IMR-90 (cell line): ENCODE data around the gene DOCK6. TPM values are rescaled to one million over a fixed set of nuclear protein-coding genes. Genes with fewer than 3 reads are reported as not detected.

ENCODE experiments used
- ATAC-seq: fragments of 200-7000 bp; cut with Tn5 transposase; 2 replicates; pipeline ENCODE4 v1.9.1; 2020; ENCODE audit warnings: low read depth, mild to moderate bottlenecking, moderate library complexity
- BruUV-seq: library from RNA; stranded (reverse); fragments of 400-500 nt; replicated peaks from 2 replicates; lab custom pipeline; 2021; lab: Mats Ljungman, UMichigan
- CTCF ChIA-PET: fragments of 300-600 bp; formaldehyde crosslinking; extraction: SDS; loops from one replicate; lab custom pipeline; 2021; ENCODE audit warnings: antibody characterized with exemption; lab: Yijun Ruan, JAX
- POLR2A ChIA-PET: fragments of 300-600 bp; sonication (Branson Sonifier 250); formaldehyde crosslinking; loops from one replicate; lab custom pipeline; 2022; ENCODE audit warnings: antibody characterized with exemption; ENCODE audit not compliant: unreplicated experiment; lab: Charles Lee
- DNase-seq: peaks from one replicate; pipeline ENCODE4 v3.0.0; 2013
- H2AFZ ChIP-seq: replicated peaks from 2 replicates; pipeline ENCODE3; 2013; ENCODE audit warnings: low read length, mild to moderate bottlenecking; ENCODE audit not compliant: poor library complexity
- H2AK5ac ChIP-seq: 2 replicates; pipeline ENCODE4 v1.6.1; 2013; ENCODE audit warnings: low read depth, low read length, inconsistent platforms
- H2AK9ac ChIP-seq: replicated peaks from 2 replicates; pipeline ENCODE3; 2013; ENCODE audit warnings: mild to moderate bottlenecking, low read depth, low read length, moderate library complexity; ENCODE audit not compliant: poor library complexity
- H2BK120ac ChIP-seq: 2 replicates; pipeline ENCODE4 v1.6.1; 2013; ENCODE audit warnings: low read depth, low read length, inconsistent platforms
- H2BK15ac ChIP-seq: 3 replicates; pipeline ENCODE4 v1.6.1; 2013; ENCODE audit warnings: low read depth, low read length, inconsistent platforms
- H2BK20ac ChIP-seq: 2 replicates; pipeline ENCODE4 v1.6.1; 2013; ENCODE audit warnings: low read depth, mild to moderate bottlenecking, inconsistent platforms, low read length, moderate library complexity
- H2BK5ac ChIP-seq: 2 replicates; pipeline ENCODE4 v1.6.1; 2013; ENCODE audit warnings: mild to moderate bottlenecking, low read depth, low read length, inconsistent platforms; ENCODE audit not compliant: poor library complexity, severe bottlenecking
- H3K14ac ChIP-seq: replicated peaks from 2 replicates; pipeline ENCODE4 v1.6.1; 2013; ENCODE audit warnings: low read depth, low read length, inconsistent platforms
- H3K18ac ChIP-seq: 2 replicates; pipeline ENCODE4 v1.6.1; 2013; ENCODE audit warnings: low read depth, low read length, control low read depth
- H3K23ac ChIP-seq: 2 replicates; pipeline ENCODE4 v1.6.1; 2013; ENCODE audit warnings: low read depth, low read length, inconsistent platforms
- H3K27ac ChIP-seq: 2 replicates; pipeline ENCODE4 v1.5.1; 2013; ENCODE audit warnings: mild to moderate bottlenecking, control low read depth, low read length; ENCODE audit not compliant: insufficient read depth
- H3K27me3 ChIP-seq: 2 replicates; pipeline ENCODE4 v1.6.1; 2013; ENCODE audit warnings: low read length; ENCODE audit not compliant: control insufficient read depth, insufficient read depth
- H3K36me3 ChIP-seq: 2 replicates; pipeline ENCODE4 v1.6.1; 2013; ENCODE audit warnings: low read length, mixed read lengths; ENCODE audit not compliant: control insufficient read depth, insufficient read depth
- H3K4ac ChIP-seq: 2 replicates; pipeline ENCODE4 v1.6.1; 2013; ENCODE audit warnings: low read depth, low read length, inconsistent platforms
- H3K4me1 ChIP-seq: 2 replicates; pipeline ENCODE4 v1.6.1; 2013; ENCODE audit warnings: low read length, mixed read lengths; ENCODE audit not compliant: control insufficient read depth, insufficient read depth
- H3K4me2 ChIP-seq: 2 replicates; pipeline ENCODE4 v1.6.1; 2013; ENCODE audit warnings: low read depth, mild to moderate bottlenecking, control low read depth, low read length, moderate library complexity
- H3K4me3 ChIP-seq: 2 replicates; pipeline ENCODE4 v1.5.1; 2013; ENCODE audit warnings: low read depth, mild to moderate bottlenecking, control low read depth, low read length, moderate library complexity; ENCODE audit not compliant: insufficient read depth
- H3K56ac ChIP-seq: 2 replicates; pipeline ENCODE4 v1.6.1; 2013; ENCODE audit warnings: low read length, inconsistent platforms; ENCODE audit not compliant: insufficient read depth; ENCODE audit errors: extremely low read depth
- H3K79me1 ChIP-seq, 2 experiments: 2 replicates each; pipeline ENCODE4 v1.6.1; 2013; ENCODE audit warnings: low read length in 2 of 2, inconsistent platforms in 1 of 2, low read depth in 1 of 2
- H3K9ac ChIP-seq: 2 replicates; pipeline ENCODE4 v1.6.1; 2013; ENCODE audit warnings: low read depth, low read length, control low read depth
- H3K9me1 ChIP-seq: 2 replicates; pipeline ENCODE4 v1.6.1; 2013; ENCODE audit warnings: low read length, inconsistent platforms; ENCODE audit not compliant: insufficient read depth
- H3K9me3 ChIP-seq: 2 replicates; pipeline ENCODE4 v1.6.1; 2013; ENCODE audit warnings: low read length; ENCODE audit not compliant: control insufficient read depth, insufficient read depth
- H4K20me1 ChIP-seq: 2 replicates; pipeline ENCODE4 v1.6.1; 2013; ENCODE audit warnings: low read length, inconsistent platforms; ENCODE audit not compliant: insufficient read depth
- H4K5ac ChIP-seq: 2 replicates; pipeline ENCODE4 v1.6.1; 2013; ENCODE audit warnings: mild to moderate bottlenecking, low read depth, low read length, control low read depth
- H4K8ac ChIP-seq, 2 experiments: 2 replicates each; pipeline ENCODE4 v1.6.1; 2013; ENCODE audit warnings: low read depth in 2 of 2, low read length in 2 of 2, control low read depth in 1 of 2, inconsistent platforms in 1 of 2
- H4K91ac ChIP-seq: 2 replicates; pipeline ENCODE4 v1.6.1; 2013; ENCODE audit warnings: low read depth, low read length, inconsistent platforms; ENCODE audit not compliant: insufficient read depth
- BHLHE40 ChIP-seq: fragments of 150-350 bp; IDR thresholded peaks from 2 replicates; pipeline ENCODE4 v1.6.1; 2016; ENCODE audit warnings: mild to moderate bottlenecking, low read depth, low read length
- CEBPB ChIP-seq: IDR thresholded peaks from 2 replicates; pipeline ENCODE4 v1.6.1; 2012; ENCODE audit warnings: low read depth, low read length, improper control_type of control experiment
- CHD1 ChIP-seq: IDR thresholded peaks from 2 replicates; pipeline ENCODE4 v1.6.1; 2012; ENCODE audit warnings: low read depth, low read length, improper control_type of control experiment
- FOS ChIP-seq: fragments of 150-350 bp; IDR thresholded peaks from 2 replicates; pipeline ENCODE4 v1.6.1; 2016; ENCODE audit warnings: low read depth, low read length
- MAFK ChIP-seq: IDR thresholded peaks from 2 replicates; pipeline ENCODE4 v1.6.1; 2012; ENCODE audit warnings: low read depth, low read length, improper control_type of control experiment
- MAZ ChIP-seq: IDR thresholded peaks from 2 replicates; pipeline ENCODE4 v1.6.1; 2012; ENCODE audit warnings: low read depth, mild to moderate bottlenecking, low read length, improper control_type of control experiment, moderate library complexity, borderline replicate concordance
- MXI1 ChIP-seq: IDR thresholded peaks from 2 replicates; pipeline ENCODE4 v1.6.1; 2012; ENCODE audit warnings: low read depth, mild to moderate bottlenecking, low read length, moderate library complexity, borderline replicate concordance
- NFE2L2 ChIP-seq: fragments of 150-350 bp; IDR thresholded peaks from 2 replicates; pipeline ENCODE4 v1.6.1; 2016; ENCODE audit warnings: low read depth, mild to moderate bottlenecking, low read length
- POLR2A ChIP-seq: IDR thresholded peaks from 2 replicates; pipeline ENCODE4 v1.6.1; 2012; ENCODE audit warnings: mild to moderate bottlenecking, low read depth, low read length
- RAD21 ChIP-seq: IDR thresholded peaks from 2 replicates; pipeline ENCODE4 v1.6.1; 2012; ENCODE audit warnings: low read length, improper control_type of control experiment
- RCOR1 ChIP-seq: IDR thresholded peaks from 2 replicates; pipeline ENCODE4 v1.6.1; 2012; ENCODE audit warnings: mild to moderate bottlenecking, low read length, improper control_type of control experiment; ENCODE audit not compliant: insufficient replicate concordance
- RFX5 ChIP-seq: IDR thresholded peaks from 2 replicates; pipeline ENCODE4 v1.8.0; 2012; ENCODE audit warnings: low read depth, mild to moderate bottlenecking, low read length, moderate library complexity
- SMC3 ChIP-seq: fragments of 150-350 bp; IDR thresholded peaks from 2 replicates; pipeline ENCODE4 v1.6.1; 2016; ENCODE audit warnings: low read depth, mild to moderate bottlenecking, antibody characterized with exemption, low read length, moderate library complexity
- WGBS, 2 experiments: methylation state at CpG; one replicate each; pipeline versions ENCODE4 v1.1.5 to v1.1.7; 2013; ENCODE audit warnings: missing lambda C conversion rate in 2 of 2; ENCODE audit not compliant: insufficient read length in 1 of 2; ENCODE audit errors: extremely low coverage in 2 of 2; 5-methylcytosine and 5-hydroxymethylcytosine counted together
- dilution Hi-C: fragments of 300-500 bp; cut with HindIII; formaldehyde crosslinking; loops from one replicate; pipeline ENCODE4 v1.14.3; 2018; ENCODE audit warnings: low sequenced_read_pairs; ENCODE audit not compliant: unreplicated experiment
- in situ Hi-C: fragments of 300-500 bp; cut with MboI; formaldehyde crosslinking; loops from 3 replicates; pipeline ENCODE4 v1.14.3; 2019; ENCODE audit warnings: low sequenced_read_pairs, inconsistent platforms, mixed read lengths
- intact Hi-C: fragments of 100-400 bp; cut with micrococcal nuclease; formaldehyde crosslinking; loops from 2 replicates; pipeline ENCODE4 v1.10.0; 2022
- polyA plus RNA-seq, 3 experiments: library from polyadenylated mRNA; depleted of rRNA; stranded (reverse); fragments of >200 nt; gene quantifications; 2 replicates each; pipeline ENCODE4 v1.2.3, GENCODE V29; 2012; ENCODE audit warnings: low replicate concordance in 1 of 3
- total RNA-seq: library from RNA; depleted of rRNA; stranded (reverse); fragments of >200 nt; gene quantifications from 2 replicates; pipeline ENCODE4 v1.2.3, GENCODE V29; 2012
- TF ChIP-seq, protein P1 (sequence below): fragments of 150-350 bp; IDR thresholded peaks from 2 replicates; pipeline ENCODE4 v1.6.1; 2017; ENCODE audit warnings: mild to moderate bottlenecking, antibody characterized with exemption, low read length, low read depth
- TF ChIP-seq, protein P2 (sequence below): conservative IDR thresholded peaks from 2 replicates; pipeline ENCODE4 v1.5.1; 2012; ENCODE audit warnings: mild to moderate bottlenecking, low read depth, low read length, improper control_type of control experiment
- TF ChIP-seq, protein P3 (sequence below): fragments of 150-350 bp; IDR thresholded peaks from 2 replicates; pipeline ENCODE4 v1.6.1; 2016; ENCODE audit warnings: low read depth, mild to moderate bottlenecking, low read length, moderate library complexity, borderline replicate concordance

Gene DOCK6
- total and polyA plus RNA-seq, 2 of the 4 experiments (the other 2 are of a cell fraction), result 5.0 to 18.4 TPM

GRCh38 chr19:11233073-11233472 is 29.3 kb downstream of the DOCK6 start:
- Histone ChIP-seq H3K4me1 (no peaks in the 10 kb centered on the region), H2BK20ac (no peak overlapping the region), H3K4ac (no peak overlapping the region), H3K18ac (no peak overlapping the region), H3K79me1 (no peaks in the 10 kb centered on the region), H3K9me1 (0 out of 2 replicates have a peak, but pooled peaks cover 5% of the 10 kb centered on the region), H3K36me3 (peaks cover 29% of the 10 kb centered on the region), H3K23ac (no peak overlapping the region), H3K4me3 (no peak overlapping the region), H3K14ac (no peak overlapping the region), H3K9ac (no peak overlapping the region), H3K9me3 (no peaks in the 10 kb centered on the region), H4K91ac (no peak overlapping the region), H2BK15ac (no peak overlapping the region), H3K27me3 (no peaks in the 10 kb centered on the region), H3K27ac (no peak overlapping the region), H4K8ac (no peak overlapping the region), H2AK9ac (no peak overlapping the region), H2BK120ac (no peak overlapping the region), H4K20me1 (no peaks in the 10 kb centered on the region), H3K4me2 (no peak overlapping the region), H2AFZ (no peak overlapping the region), H2BK5ac (no peak overlapping the region), H4K5ac (no peak overlapping the region), H2AK5ac (no peak overlapping the region), H3K56ac (no peak overlapping the region)
- ChIA-PET POLR2A (no interaction called here), CTCF (interaction anchor here (0.6 kb wide), 1 partner anchor 148 kb away, joined by 3 read pairs; no protein-coding TSS in a partner anchor)
- BruUV-seq, result no TSS peak
- intact Hi-C loops, result no loop called here
- TF ChIP-seq RCOR1 (no peak), MXI1 (no peak), RFX5 (no peak), RAD21 (no peak), POLR2A (no peak), NFE2L2 (no peak), CEBPB (no peak), CHD1 (no peak), MAZ (no peak), BHLHE40 (no peak), FOS (no peak), SMC3 (no peak), MAFK (no peak)
- TF ChIP-seq, protein P1, sequence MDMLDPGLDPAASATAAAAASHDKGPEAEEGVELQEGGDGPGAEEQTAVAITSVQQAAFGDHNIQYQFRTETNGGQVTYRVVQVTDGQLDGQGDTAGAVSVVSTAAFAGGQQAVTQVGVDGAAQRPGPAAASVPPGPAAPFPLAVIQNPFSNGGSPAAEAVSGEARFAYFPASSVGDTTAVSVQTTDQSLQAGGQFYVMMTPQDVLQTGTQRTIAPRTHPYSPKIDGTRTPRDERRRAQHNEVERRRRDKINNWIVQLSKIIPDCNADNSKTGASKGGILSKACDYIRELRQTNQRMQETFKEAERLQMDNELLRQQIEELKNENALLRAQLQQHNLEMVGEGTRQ, result no peak
- TF ChIP-seq, protein P2, sequence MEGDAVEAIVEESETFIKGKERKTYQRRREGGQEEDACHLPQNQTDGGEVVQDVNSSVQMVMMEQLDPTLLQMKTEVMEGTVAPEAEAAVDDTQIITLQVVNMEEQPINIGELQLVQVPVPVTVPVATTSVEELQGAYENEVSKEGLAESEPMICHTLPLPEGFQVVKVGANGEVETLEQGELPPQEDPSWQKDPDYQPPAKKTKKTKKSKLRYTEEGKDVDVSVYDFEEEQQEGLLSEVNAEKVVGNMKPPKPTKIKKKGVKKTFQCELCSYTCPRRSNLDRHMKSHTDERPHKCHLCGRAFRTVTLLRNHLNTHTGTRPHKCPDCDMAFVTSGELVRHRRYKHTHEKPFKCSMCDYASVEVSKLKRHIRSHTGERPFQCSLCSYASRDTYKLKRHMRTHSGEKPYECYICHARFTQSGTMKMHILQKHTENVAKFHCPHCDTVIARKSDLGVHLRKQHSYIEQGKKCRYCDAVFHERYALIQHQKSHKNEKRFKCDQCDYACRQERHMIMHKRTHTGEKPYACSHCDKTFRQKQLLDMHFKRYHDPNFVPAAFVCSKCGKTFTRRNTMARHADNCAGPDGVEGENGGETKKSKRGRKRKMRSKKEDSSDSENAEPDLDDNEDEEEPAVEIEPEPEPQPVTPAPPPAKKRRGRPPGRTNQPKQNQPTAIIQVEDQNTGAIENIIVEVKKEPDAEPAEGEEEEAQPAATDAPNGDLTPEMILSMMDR, result no peak
- TF ChIP-seq, protein P3, sequence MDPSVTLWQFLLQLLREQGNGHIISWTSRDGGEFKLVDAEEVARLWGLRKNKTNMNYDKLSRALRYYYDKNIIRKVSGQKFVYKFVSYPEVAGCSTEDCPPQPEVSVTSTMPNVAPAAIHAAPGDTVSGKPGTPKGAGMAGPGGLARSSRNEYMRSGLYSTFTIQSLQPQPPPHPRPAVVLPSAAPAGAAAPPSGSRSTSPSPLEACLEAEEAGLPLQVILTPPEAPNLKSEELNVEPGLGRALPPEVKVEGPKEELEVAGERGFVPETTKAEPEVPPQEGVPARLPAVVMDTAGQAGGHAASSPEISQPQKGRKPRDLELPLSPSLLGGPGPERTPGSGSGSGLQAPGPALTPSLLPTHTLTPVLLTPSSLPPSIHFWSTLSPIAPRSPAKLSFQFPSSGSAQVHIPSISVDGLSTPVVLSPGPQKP, result no peak
- no peak for ATAC-seq
- no peak for DNase-seq
- WGBS, 2 experiments, result 79% methylated on average over 5 of the region's 15 CpGs; no CpG with 5 or more reads in 1 of the 2 experiments
- in situ Hi-C loops, result no loop called here
- dilution Hi-C loops, result no loop called here
